Measurements from ENCODE around the gene BBOX1. TPM values are rescaled to one million over a fixed set of nuclear protein-coding genes. Genes with fewer than 3 reads are reported as not detected.
A peak's percentile ranks its signal among the peaks of the same experiment; 100 is the strongest.

The BBOX1 gene
- total and polyA plus RNA-seq, 5 donors = 0.16 TPM; not detected in 4

GRCh38 chr11:27028561-27028965 is 12.1 kb upstream of the BBOX1 start:
- Histone ChIP-seq H3K27me3 (ENCODE audit: control insufficient read depth, insufficient read depth) (no peaks in the 10 kb centered on the region), H3K9me3 (ENCODE audit: control insufficient read depth, low read length) (no peaks in the 10 kb centered on the region), H3K4me3 (ENCODE audit: low read length) (no peak overlapping the region), H3K4me1 (ENCODE audit: control insufficient read depth, insufficient read depth, low read length) (no peaks in the 10 kb centered on the region), H3K27ac (ENCODE audit: low read length) (no peak overlapping the region)
- 57% methylated on average over 1 of the region's 1 CpG for WGBS
- intact Hi-C loops (cut with DNase I) = no loop called here
- no peak for DNase-seq
- ATAC-seq = peak in 1 of 2 donors; percentile 68

GRCh38 chr11:27029966-27030365 is 10.6 kb upstream of the BBOX1 start:
- DNase-seq (no peak), ATAC-seq (peak in 1 of 2 donors; percentile 14)
- Histone ChIP-seq H3K27me3 (ENCODE audit: control insufficient read depth, insufficient read depth) (no peaks in the 10 kb centered on the region), H3K4me1 (ENCODE audit: control insufficient read depth, insufficient read depth, low read length) (no peaks in the 10 kb centered on the region), H3K27ac (ENCODE audit: low read length) (no peak overlapping the region), H3K4me3 (ENCODE audit: low read length) (no peak overlapping the region), H3K9me3 (ENCODE audit: control insufficient read depth, low read length) (no peaks in the 10 kb centered on the region)
- intact Hi-C loops (cut with DNase I) = no loop called here
- WGBS = 89% methylated on average over 1 of the region's 1 CpG

GRCh38 chr11:27031754-27032153 is 8.9 kb upstream of the BBOX1 start:
- Histone ChIP-seq H3K9me3 (ENCODE audit: control insufficient read depth, low read length) (no peaks in the 10 kb centered on the region), H3K4me3 (ENCODE audit: low read length) (no peak overlapping the region), H3K27me3 (ENCODE audit: control insufficient read depth, insufficient read depth) (no peaks in the 10 kb centered on the region), H3K27ac (ENCODE audit: low read length) (no peak overlapping the region), H3K4me1 (ENCODE audit: control insufficient read depth, insufficient read depth, low read length) (no peaks in the 10 kb centered on the region)
- no peak for DNase-seq
- peak in 1 of 2 donors; percentile 14 for ATAC-seq
- 82% methylated on average over 5 of the region's 5 CpGs for WGBS
- intact Hi-C loops (cut with DNase I) = no loop called here

DNA sequence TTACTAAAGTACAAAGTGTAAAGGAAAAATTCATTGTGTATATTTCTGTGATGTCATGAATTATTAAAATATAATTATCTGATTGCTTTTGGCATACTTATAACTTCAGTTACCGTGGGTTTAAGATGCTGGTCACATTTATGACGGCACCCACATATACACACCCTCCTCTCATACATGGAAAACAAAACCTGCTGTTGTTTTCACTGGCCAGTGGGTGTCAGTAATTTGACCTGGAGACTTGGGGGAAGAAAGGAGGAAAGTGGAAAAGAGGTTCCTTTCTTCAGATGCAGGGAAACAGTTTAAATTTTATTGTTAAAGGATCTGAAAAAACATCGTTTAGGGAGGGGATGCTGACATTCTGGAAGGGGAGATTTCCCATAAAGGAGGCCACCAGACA is 742 bp upstream of the BBOX1 start:
- Histone ChIP-seq H3K9me3 (ENCODE audit: control insufficient read depth, low read length) (no peaks in the 10 kb centered on the region), H3K4me3 (ENCODE audit: low read length) (no peak overlapping the region), H3K27ac (ENCODE audit: low read length) (no peak overlapping the region), H3K4me1 (ENCODE audit: control insufficient read depth, insufficient read depth, low read length) (peaks cover 2% of the 10 kb centered on the region), H3K27me3 (ENCODE audit: control insufficient read depth, insufficient read depth) (no peaks in the 10 kb centered on the region)
- WGBS = 66% methylated on average over 3 of the region's 3 CpGs
- DNase-seq = no peak
- intact Hi-C loops (cut with DNase I) = loop anchor here in 1 of 4 donors (10.0 kb wide), 1 partner anchor 725 kb away; no protein-coding TSS in a partner anchor
- ATAC-seq = no peak

- intact Hi-C loops (cut with DNase I) = loop anchor here in 1 of 4 donors (10.0 kb wide), 1 partner anchor 727 kb away; no protein-coding TSS in a partner anchor
- 47% methylated on average over 2 of the region's 2 CpGs for WGBS
- no peak overlapping the region for H3K4me3 ChIP-seq (ENCODE audit: low read length)
- ATAC-seq (no peak), DNase-seq (no peak)
- no peaks in the 10 kb centered on the region for H3K27me3 ChIP-seq (ENCODE audit: control insufficient read depth, insufficient read depth)
- no peaks in the 10 kb centered on the region for H3K9me3 ChIP-seq (ENCODE audit: control insufficient read depth, low read length)
- H3K4me1 ChIP-seq (ENCODE audit: control insufficient read depth, insufficient read depth, low read length) = peaks cover 2% of the 10 kb centered on the region
- H3K27ac ChIP-seq (ENCODE audit: low read length) = no peak overlapping the region
Observed at GRCh38 chr11:27041141-27041899, 705 bp downstream of the BBOX1 start.

GRCh38 chr11:27046956-27047355 is 6.3 kb downstream of the BBOX1 start:
- DNase-seq (no peak), ATAC-seq (no peak)
- Histone ChIP-seq H3K27me3 (ENCODE audit: control insufficient read depth, insufficient read depth) (no peaks in the 10 kb centered on the region), H3K9me3 (ENCODE audit: control insufficient read depth, low read length) (no peaks in the 10 kb centered on the region), H3K4me3 (ENCODE audit: low read length) (no peak overlapping the region), H3K27ac (ENCODE audit: low read length) (no peak overlapping the region), H3K4me1 (ENCODE audit: control insufficient read depth, insufficient read depth, low read length) (no peaks in the 10 kb centered on the region)
- WGBS = 66% methylated on average over 2 of the region's 2 CpGs
- intact Hi-C loops (cut with DNase I) = loop anchor here in 1 of 4 donors (10.0 kb wide), 1 partner anchor 732 kb away; no protein-coding TSS in a partner anchor

- H3K4me1 ChIP-seq (ENCODE audit: control insufficient read depth, insufficient read depth, low read length) = no peaks in the 10 kb centered on the region
- no peak overlapping the region for H3K27ac ChIP-seq (ENCODE audit: low read length)
- intact Hi-C loops (cut with DNase I) = no loop called here
- peak in 1 of 2 donors; percentile 52 for ATAC-seq
- H3K9me3 ChIP-seq (ENCODE audit: control insufficient read depth, low read length) = no peaks in the 10 kb centered on the region
- no peaks in the 10 kb centered on the region for H3K27me3 ChIP-seq (ENCODE audit: control insufficient read depth, insufficient read depth)
- no peak overlapping the region for H3K4me3 ChIP-seq (ENCODE audit: low read length)
- WGBS = 47% methylated on average over 1 of the region's 1 CpG
- DNase-seq = no peak
Observed at GRCh38 chr11:27052668-27053067, 12.1 kb downstream of the BBOX1 start.

- Histone ChIP-seq H3K27me3 (ENCODE audit: control insufficient read depth, insufficient read depth) (no peaks in the 10 kb centered on the region), H3K27ac (ENCODE audit: low read length) (no peak overlapping the region), H3K4me1 (ENCODE audit: control insufficient read depth, insufficient read depth, low read length) (no peaks in the 10 kb centered on the region), H3K9me3 (ENCODE audit: control insufficient read depth, low read length) (no peaks in the 10 kb centered on the region), H3K4me3 (ENCODE audit: low read length) (no peak overlapping the region)
- whole genome bisulfite sequencing = 66% methylated on average over 6 of the region's 6 CpGs
- intact Hi-C loops (cut with DNase I) = no loop called here
- no peak for DNase-seq
- ATAC-seq = no peak
Observed at GRCh38 chr11:27055065-27055682, 14.6 kb downstream of the BBOX1 start.

GRCh38 chr11:27057091-27057780 is 16.6 kb downstream of the BBOX1 start:
- no peaks in the 10 kb centered on the region for H3K9me3 ChIP-seq (ENCODE audit: control insufficient read depth, low read length)
- intact Hi-C loops (cut with DNase I) = no loop called here
- DNase-seq (no peak), ATAC-seq (no peak)
- WGBS = 92% methylated on average over 6 of the region's 6 CpGs
- no peak overlapping the region for H3K4me3 ChIP-seq (ENCODE audit: low read length)
- H3K27ac ChIP-seq (ENCODE audit: low read length) = no peak overlapping the region
- H3K4me1 ChIP-seq (ENCODE audit: control insufficient read depth, insufficient read depth, low read length) = no peaks in the 10 kb centered on the region
- H3K27me3 ChIP-seq (ENCODE audit: control insufficient read depth, insufficient read depth) = no peaks in the 10 kb centered on the region

GRCh38 chr11:27058456-27058855 is 17.8 kb downstream of the BBOX1 start:
- Histone ChIP-seq H3K27me3 (ENCODE audit: control insufficient read depth, insufficient read depth) (no peaks in the 10 kb centered on the region), H3K27ac (ENCODE audit: low read length) (no peak overlapping the region), H3K4me1 (ENCODE audit: control insufficient read depth, insufficient read depth, low read length) (no peaks in the 10 kb centered on the region), H3K4me3 (ENCODE audit: low read length) (no peak overlapping the region), H3K9me3 (ENCODE audit: control insufficient read depth, low read length) (no peaks in the 10 kb centered on the region)
- intact Hi-C loops (cut with DNase I) = no loop called here
- ATAC-seq (no peak), DNase-seq (no peak)
- 91% methylated on average over 1 of the region's 1 CpG for WGBS

DNA sequence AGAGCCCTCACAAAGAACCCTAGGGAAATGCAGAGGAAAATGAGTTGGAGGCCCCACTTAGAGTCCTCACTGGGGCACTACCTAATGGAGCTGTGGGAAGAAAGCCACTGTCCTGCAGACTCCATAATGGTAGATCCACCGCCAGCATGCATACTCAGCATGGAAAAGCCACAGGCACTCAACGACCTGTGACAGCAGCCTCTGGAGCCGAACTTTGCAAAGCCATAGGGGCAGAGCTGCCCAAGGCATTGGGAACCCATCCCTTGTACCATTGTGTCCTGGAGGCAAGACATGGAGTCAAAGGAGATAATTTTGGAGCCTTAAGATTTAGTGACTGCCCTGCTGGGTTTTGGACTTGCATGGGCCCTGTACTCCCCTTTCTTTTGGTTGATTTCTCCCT is 18.8 kb downstream of the BBOX1 start:
- H3K27ac ChIP-seq (ENCODE audit: low read length) = no peak overlapping the region
- DNase-seq = no peak
- no peak overlapping the region for H3K4me3 ChIP-seq (ENCODE audit: low read length)
- no peaks in the 10 kb centered on the region for H3K9me3 ChIP-seq (ENCODE audit: control insufficient read depth, low read length)
- no peaks in the 10 kb centered on the region for H3K27me3 ChIP-seq (ENCODE audit: control insufficient read depth, insufficient read depth)
- intact Hi-C loops (cut with DNase I) = no loop called here
- no peak for ATAC-seq
- 84% methylated on average over 3 of the region's 3 CpGs for WGBS
- no peaks in the 10 kb centered on the region for H3K4me1 ChIP-seq (ENCODE audit: control insufficient read depth, insufficient read depth, low read length)

All from right cardiac atrium (tissue), 5 donors.